HG03060 (cell line): ENCODE results near the gene IFNB1.

Experiments used
- ATAC-seq: cut with Tn5 transposase; IDR thresholded peaks from one replicate; pipeline ENCODE4 v1.9.1; 2021; ENCODE audit warnings: low read depth, moderate number of reproducible peaks; ENCODE audit not compliant: unreplicated experiment

IFNB1 gene

DNA sequence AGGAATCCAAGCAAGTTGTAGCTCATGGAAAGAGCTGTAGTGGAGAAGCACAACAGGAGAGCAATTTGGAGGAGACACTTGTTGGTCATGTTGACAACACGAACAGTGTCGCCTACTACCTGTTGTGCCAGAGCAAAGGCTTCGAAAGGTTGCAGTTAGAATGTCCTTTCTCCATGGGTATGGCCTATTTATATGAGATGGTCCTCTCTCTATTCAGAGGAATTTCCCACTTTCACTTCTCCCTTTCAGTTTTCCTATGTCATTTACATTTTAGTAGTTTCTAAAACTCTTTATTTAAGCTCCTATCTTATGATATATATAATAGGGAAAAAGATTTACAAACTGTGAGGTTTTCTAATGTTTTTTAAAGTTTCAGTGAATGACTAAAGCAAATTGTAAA is at the start of gene IFNB1:
IFNB1 (minus strand) TSS at position 162 of the 400 bp plus-strand sequence; CDS start at position 89, 73 bp downstream.
- no peak for ATAC-seq

DNA sequence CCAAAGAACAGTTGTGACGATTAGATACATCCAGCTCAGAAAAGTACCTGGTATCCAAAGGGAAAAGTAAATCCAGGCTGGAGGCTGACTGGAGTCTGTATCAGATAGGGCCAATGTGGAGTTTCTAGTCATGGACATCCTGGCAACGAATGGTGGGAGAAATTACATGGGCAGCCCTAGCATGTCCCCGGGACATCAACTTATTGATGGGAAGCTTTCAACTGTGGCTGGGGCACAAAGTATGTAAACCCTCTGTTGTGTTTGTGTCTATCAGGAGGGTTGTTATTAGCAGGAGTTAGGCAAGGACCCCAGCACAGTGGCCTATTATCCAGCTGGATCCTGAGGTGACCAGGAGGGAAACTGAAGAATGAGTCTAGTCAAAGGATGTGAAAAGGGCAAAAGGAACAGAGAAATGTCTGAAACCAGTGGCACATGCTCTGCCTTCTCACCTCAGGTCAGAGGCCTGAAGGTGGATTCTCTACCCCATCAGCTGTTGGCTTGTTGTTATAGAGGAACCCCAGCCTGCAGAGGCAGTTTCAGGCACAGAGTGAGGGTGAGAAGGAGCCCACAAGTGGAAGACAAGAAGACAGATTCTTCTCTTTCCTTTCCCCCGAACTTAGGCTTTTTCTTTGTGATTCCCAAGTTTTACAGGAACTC is 44.0 kb upstream of the IFNB1 start:
- peak; percentile 43 for ATAC-seq

DNA sequence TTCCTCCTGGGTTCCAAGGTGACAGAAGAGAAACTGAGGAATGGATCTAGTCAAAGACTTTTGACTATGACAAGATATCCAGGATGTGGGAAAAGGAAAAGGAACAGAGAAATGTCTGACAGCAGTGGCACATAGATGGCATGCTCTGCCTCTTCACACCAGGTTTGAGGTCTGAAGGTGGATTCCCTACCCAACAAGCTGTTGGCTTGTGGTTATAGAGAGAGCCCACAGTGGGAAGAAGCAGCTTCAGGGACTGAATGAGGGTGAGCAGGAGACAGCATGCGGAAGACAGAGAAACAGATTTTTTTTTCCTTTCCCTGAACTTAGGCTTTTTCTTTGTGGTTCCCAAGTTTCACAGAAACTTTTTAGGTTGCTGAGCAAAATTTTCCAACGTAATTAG is 43.3 kb upstream of the IFNB1 start:
- ATAC-seq, result no peak

DNA sequence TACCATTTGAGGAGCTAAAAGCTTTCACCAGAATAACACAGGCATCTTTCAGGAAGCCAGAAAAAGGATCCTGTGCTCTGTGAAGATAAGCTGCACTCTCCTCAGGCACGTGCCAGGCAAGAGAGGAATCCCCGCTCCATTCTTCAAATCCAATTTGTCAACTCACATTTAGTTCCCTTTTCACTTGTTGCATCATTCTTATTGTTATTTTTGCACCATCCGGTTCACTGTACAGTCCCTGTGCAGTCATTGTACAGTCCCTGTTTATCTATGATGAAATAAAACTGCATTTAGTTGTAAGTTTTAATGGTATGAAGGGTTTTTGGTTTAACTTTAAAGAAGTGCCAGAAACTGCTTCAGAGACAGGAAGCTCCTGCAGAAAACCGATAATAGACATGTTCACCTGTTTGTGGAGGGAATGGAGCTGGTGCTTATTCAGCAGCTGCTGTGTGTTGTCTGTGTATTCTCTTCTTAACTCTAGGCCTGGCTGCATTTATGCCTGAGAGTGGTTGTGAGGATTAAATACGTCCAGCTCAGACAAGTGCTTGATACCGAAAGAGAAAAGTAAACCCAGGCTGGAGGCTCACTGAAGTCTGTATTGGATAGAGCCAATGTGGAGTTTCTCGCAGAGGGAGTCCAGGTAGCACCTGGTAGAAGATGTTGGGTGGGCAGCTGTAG is 41.5 kb upstream of the IFNB1 start:
- ATAC-seq, result no peak

DNA sequence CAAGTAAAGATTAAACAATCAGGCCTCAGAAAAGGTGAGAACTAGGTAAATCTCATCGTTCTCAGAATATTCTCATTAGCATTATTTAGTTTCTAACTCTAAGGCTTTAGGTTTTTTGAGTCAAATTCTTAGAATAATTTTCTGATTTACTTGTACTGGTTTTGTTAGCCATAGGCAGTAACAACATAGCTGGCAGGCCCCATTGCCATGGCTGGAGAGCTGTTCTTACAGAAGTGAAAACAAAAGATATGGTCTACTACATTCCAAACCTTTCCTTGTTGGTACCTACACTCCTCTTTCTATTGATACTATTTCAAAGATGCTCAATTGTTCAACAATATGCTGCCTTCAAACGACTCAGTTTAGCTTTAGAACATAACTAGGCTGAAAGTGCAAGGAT is 36.6 kb upstream of the IFNB1 start:
- ATAC-seq, result no peak

DNA sequence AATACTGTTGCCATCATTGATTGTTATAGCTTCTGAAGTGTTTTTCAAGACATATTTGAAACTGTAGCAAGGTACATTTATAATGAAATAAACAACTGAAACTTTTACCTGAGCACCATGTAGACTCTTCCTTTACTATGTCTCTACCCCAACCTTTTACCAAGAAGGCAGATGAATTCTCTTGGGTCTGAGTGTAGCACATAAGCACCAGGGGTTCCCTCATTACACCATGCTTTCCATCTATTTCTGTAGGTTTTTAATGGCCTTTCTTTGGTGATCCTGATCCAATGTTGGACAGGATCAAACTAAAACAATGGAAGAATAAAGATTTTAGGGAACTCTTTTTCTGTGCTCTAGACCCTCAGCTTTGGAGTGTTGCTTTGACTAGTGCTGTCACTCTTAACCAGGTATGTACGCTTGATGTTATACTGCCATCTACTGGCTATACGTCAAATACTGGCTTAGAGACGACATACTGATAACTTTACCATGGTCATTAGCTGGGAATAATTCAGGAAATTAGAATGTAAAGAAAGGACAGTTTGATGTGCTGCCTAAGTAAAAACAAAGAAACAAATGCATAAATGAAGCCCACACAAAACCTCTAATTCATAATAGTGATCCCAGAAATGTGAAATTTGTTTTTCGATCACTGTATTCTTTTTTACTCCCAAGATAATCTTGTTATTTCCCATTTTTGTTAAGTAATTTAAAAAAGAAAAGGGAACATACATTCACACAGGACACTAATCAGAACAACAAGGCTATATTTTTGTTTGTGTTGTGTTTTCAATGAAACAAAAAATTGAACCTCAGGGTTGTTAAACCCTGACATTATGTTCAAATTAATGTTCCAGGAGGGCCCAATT is 33.2 kb upstream of the IFNB1 start:
- ATAC-seq, result peak; percentile 96

DNA sequence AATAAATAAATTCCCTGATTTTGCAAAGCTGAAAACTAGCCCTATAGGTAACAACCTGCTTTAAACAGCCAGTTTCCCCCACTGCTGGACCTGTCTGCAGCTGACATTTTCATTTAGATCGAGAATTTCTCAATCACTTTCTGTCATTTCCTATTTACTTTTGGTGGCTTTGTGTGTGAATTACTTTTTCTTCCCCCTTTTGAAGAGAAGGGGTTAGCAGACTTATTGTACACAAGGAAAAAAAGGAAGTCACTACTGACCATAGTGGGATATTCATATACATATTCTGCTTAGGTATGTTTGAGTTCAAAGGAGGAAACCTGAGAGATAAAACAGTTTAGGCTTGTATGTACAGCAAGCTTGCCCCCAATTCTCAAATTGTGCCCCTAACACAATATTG is 27.0 kb upstream of the IFNB1 start:
- no peak for ATAC-seq

DNA sequence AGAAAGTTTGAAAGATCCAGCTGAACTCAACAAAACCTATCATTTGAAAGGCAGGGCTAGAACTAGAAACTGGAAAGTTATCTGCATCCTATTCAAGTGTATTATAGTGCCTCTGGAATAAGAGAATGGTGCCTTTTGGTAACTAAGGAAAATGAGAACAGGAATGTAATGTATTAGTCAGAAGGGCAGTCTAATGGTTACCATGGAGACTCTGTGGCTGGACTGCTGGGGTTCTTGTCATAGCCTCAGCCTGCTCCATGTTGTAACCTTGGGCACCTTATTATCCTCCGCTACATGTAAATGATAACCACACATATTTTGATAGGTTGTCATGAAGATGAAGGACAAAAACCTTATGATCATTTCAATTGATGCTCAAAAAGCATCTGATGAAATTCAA is 24.6 kb upstream of the IFNB1 start:
- ATAC-seq, result no peak

DNA sequence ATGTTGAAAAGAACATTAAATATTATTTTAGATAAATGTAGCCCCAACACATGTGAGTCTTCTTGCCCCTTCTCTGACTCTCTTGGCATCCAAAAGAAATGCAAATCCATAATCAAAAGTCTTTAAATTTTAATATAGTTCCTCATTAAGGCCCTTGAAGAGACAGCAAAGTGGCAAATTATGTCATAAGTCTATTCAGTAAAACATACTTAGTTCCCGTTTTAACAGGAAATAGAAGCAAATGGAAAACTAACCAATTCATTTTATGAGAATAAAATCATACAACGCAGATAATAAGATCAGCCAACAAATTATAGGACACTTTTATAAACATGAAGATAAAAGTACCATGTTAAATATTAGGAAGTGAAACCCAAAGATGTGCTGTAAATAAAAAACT is 20.1 kb upstream of the IFNB1 start:
- no peak for ATAC-seq

DNA sequence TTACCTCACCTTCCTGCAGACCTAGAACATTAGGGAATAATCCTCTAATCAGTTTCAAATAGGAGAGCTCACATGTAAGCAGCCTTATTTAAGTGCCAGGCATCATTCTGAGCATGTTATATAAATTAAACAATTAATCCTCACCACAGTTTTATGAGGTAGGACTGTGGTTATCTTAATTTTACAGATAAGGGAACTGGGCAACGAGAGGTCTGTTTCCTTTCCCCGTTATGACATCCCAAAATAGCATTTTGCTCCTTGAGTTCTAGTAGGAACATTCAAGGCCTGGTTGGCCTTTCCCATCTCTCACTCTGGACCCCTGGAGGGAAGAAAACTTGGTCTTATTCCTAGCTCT is 19.1 kb upstream of the IFNB1 start:
- ATAC-seq, result no peak

DNA sequence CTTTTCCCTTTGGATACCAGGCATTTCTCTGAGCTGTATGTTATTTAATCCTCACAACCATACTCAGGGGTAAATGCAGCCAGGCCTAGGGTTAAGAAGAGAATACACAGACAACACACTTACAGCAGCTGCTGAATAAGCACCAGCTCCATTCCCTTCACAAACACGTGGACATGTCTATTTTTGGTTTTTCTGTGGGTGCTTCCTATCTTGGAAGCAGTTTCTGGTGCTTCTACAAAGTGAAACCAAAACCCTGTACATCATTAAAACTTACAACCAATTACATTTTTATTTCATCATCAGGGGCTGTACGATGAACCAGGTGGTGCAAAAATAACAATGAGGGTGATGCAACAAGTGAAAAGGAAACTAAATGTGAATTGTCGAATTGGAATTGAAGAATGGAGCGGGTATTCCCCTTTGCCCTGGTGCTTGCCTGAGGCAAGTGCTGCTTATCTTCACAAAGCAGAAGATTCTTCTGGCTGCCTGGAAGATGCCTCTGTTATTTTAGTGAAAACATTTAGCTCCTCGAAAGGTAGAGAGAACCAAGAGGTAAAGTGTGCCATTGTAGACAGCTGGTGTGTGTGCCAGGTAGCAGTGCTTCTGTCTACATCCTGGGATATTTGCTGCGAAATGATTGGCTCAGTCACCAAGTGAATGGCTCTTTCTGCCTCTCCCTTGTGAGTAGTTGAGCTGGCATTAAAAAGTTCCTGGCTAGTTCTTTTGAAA is 18.6 kb upstream of the IFNB1 start:
- ATAC-seq, result peak; percentile 87

DNA sequence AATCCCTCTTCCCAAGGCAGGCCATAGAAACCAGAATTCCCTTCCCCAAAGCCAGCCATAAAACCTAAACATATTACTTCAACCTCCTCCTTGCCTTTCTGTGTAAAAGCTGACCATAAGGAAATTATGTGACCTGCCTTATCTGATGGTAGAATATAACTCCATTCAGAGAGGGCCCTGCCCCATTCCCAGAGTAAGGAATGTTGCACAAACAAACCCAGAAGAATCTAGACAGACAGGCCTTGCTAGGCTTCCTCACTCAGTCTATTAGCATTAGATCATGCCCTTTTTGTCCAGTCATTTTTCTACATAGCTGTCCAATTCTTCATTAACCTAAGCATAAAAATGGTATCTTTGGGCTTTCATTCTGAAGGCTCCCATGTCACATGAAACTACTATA is 17.8 kb upstream of the IFNB1 start:
- no peak for ATAC-seq

DNA sequence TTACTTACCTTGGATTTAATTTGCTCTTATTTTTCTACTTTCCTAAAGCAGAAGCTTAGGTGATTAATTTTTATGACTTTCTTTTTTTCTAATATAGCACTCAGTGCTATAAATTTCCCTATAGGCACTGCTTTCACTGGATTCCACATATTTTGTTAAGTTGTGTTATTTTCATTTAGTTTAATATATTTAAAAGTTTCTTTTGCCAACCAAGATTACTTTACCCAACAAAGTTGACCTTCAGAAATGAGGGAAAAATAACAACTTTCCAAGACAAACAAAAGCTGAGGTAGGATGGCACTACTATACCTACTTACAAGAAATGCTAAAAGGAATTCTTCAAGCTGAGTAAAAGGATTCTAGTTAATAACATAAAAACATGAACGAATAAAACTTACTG is 8.8 kb upstream of the IFNB1 start:
- no peak for ATAC-seq

DNA sequence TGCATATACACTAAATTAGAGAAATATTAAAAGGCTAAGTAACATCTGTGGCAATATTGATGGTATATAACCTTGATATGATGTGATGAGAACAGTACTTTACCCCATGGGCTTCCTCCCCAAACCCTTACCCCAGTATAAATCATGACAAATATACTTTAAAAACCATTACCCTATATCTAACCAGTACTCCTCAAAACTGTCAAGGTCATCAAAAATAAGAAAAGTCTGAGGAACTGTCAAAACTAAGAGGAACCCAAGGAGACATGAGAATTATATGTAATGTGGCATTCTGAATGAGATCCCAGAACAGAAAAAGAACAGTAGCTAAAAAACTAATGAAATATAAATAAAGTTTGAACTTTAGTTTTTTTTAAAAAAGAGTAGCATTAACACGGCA is 7.3 kb upstream of the IFNB1 start:
- no peak for ATAC-seq

DNA sequence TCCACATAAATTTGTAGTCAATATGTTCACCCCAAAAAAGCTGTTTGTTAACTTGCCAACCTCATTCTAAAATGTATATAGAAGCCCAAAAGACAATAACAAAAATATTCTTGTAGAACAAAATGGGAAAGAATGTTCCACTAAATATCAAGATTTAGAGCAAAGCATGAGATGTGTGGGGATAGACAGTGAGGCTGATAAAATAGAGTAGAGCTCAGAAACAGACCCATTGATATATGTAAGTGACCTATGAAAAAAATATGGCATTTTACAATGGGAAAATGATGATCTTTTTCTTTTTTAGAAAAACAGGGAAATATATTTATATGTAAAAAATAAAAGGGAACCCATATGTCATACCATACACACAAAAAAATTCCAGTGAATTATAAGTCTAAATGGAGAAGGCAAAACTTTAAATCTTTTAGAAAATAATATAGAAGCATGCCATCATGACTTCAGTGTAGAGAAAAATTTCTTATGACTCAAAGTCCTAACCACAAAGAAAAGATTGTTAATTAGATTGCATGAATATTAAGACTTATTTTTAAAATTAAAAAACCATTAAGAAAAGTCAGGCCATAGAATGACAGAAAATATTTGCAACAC is 6.6 kb upstream of the IFNB1 start:
- ATAC-seq, result no peak

DNA sequence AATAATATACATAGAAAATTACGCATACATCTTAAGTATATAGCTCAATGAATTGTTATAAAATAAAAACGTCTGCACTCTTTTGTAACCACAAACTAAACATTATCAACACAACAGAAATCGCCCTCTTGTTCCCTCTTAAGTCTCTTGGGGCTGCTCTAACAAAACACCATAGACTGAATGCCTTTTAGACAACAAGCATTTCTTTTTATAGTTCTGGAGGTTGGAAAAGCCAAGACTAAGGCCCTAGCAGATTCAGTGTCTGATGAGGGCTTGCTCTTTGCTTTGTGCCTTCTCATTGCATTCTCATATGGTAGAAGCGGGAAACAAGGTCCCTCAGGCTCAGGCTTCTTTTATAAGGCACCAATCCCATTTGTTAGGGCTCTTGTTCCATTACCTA is 4.9 kb upstream of the IFNB1 start:
- ATAC-seq, result no peak

DNA sequence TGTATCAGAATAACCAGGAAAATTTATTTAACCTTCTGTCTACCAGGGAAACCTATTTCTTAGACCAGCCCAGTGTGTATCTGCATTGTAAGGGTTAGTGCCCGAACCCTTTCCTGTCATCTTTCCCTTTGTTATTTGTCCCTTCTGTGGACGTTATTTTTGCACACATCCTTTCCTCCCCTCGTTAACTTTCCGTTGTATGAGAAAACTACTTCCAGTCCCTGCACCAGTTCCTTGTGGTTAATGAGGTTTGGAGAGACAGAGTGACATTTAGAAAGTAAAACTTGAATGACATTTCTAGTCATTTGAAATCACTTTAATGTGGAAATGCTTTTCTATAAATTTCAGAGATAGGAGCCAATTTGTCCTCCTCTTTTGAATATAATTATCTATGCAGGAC is 4.3 kb upstream of the IFNB1 start:
- ATAC-seq, result no peak

DNA sequence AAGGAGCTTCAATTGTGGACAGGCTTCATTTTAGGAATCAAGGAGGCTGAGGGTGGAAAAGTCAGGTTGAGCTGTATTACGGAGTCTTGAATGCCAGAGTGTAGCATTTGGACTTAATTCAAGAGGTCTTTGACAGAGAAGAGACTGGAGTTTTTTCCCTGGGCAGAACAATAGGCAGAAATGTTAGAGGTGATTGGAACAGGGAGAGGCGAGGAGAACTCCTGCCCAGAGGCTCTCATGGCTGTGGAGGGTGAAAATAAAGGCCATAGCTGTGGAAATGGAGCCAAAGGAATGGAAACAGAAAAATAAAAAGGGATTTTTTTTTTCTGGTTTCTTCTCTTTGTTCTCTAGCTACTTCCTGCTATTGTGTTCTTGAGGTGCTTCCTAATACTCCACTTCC is 3.7 kb upstream of the IFNB1 start:
- ATAC-seq, result no peak

DNA sequence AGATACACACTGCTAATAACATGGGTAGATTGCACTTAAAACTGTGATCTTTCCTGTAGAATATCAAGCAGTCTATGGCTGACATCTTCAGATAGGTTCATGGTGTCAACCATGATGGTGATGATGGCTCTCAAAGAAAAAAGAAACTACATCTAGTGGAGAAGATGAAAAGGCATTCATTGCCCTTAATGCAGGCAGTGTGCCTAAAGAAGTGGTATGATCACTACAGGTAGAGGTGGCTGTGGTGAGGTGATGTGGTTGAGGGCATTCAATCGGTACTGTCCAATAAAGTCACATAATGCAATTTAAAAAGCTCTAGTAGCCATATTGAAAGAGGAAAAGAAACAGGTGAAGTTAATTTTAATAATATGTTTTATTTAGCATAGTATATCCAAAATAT is 3.1 kb upstream of the IFNB1 start:
- no peak for ATAC-seq

DNA sequence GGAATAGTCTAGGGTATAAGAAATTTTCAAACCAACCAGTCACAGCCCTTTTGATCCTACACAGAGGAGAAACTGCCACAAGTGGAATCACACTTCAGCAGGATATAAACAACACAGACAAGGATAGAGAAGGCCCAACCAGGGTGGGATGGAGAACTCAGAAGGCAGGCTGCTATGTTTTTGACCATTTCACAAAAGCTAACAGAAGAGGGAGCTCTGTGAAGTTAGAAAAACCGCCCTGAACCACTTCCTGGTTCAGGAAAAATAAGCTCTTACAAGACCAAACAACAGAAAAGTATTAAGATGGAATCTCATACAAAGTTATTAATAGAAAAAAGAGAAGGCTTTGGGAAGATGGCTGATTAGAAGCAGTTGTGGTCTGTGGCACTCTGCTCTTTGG is 960 bp upstream of the IFNB1 start:
- no peak for ATAC-seq

DNA sequence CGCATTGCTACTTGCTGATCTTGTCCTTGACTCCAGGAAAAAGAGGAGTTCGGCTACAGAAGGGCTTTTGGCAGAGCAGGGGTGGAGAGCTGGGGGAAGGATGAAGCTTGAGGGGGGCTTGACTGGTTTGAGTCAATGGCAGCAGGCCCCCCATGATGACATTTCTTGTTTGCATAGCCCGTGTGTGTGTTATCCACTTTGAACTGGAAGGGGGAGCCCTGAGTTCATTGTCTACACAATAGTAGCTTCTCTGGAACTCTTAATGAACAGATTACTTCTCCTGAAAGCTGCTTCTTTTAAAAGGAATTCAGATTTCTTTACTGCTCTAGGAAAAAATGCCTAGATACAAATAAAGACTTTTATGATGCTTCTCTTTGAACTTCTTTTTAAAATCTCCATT is 2.3 kb downstream of the IFNB1 start:
- no peak for ATAC-seq
